GM21360 (cell line): ENCODE data around the gene ZNF143.

ENCODE experiments used
- ATAC-seq: cut with Tn5 transposase; IDR thresholded peaks from one replicate; pipeline ENCODE4 v1.9.1; 2021; ENCODE audit warnings: mild to moderate bottlenecking, moderate library complexity; ENCODE audit not compliant: unreplicated experiment

The ZNF143 gene

DNA sequence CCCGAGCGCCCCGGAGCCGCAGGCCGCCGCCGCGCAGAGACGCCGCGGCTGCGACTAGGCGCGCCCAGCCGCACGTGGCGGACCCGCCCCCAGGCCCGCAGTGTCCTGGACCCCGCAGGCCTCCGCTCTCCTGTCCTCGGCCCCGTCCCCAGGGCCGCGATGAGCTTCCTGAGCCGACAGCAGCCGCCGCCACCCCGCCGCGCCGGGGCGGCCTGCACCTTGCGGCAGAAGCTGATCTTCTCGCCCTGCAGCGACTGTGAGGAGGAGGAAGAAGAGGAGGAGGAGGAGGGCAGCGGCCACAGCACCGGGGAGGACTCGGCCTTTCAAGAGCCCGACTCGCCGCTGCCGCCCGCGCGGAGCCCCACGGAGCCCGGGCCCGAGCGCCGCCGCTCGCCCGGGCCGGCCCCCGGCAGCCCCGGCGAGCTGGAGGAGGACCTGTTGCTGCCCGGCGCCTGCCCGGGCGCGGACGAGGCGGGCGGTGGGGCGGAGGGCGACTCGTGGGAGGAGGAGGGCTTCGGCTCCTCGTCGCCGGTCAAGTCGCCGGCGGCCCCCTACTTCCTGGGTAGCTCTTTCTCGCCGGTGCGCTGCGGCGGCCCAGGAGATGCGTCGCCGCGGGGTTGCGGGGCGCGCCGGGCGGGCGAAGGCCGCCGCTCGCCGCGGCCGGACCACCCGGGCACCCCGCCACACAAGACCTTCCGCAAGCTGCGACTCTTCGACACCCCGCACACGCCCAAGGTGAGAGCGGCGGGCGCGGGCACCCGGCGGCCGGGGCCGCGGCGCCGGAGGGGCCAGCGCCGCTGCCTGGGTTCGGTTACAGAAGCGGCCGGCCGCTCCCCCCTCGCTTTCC is 113.2 kb downstream of the ZNF143 start:
- ATAC-seq, result peak; percentile 6

DNA sequence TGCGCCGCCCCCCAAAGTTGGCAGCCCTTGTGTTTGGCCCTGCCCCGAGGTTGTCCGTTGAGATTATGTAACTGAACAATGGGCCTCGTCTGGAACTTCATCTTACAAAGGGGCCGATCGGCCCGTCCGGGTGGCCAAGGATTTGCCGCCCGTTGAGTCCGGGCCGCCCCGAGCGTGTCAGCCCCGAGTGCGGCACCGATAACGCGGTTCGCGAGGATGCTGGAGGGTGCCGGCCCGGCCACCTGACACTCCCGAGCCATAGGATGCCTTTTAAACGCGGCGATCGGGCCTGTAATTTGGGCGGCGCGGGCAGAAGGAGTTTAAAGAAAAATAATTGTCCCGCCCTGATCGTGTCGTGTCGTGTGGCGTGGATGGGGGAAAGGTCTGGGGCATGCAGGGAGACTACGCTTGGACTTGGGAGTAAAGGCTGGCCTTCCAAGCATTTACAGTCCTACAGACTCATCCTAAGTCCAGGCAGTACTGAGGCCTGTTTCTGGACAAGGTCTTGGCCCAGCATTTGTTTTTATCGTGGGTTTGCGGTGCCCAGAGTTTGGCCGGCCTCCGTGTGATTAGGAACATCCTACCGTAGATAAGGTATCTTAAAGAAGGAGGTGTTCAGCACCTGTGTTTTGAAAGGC is 113.9 kb downstream of the ZNF143 start:
- ATAC-seq, result no peak

DNA sequence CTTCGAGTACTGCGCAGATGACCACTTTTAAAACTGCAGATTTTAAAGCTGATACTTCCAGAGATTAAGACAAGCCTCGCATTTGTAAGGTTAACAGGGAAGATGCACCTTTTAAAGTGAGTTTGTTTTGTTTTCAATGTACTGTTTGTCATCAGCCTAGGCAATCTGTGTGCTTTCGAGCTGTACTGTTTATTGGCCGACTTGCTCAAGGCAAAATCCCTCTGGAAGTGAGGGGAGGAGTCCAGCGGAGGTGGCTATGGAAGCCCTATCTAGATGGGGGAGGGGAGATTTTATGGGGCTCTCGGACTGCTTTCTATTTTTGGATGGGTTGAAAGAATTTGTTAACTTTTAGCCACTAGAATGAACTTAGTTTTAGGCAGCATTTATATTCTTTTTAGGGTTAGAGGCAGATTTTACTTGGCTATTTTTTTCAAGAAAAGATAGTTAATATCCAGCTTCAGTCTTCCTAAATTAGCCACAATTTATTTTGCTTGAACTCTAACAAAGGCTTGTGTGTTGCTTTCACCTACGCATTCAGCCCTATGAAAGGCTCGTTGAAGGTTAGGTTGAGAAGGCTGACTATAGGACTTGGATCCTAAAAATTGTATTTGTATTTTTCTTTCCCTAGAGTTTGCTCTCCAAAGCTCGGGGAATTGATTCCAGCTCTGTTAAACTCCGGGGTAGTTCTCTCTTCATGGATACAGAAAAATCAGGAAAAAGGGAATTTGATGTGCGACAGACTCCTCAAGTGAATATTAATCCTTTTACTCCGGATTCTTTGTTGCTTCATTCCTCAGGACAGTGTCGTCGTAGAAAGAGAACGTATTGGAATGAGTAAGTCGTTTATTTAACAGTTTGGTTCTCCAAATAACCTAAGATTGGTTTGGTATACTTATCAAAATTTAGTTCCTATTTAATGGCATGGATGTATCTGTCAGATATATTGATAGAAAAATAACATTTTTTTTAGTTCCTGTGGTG is 114.7 kb downstream of the ZNF143 start:
- no peak for ATAC-seq

DNA sequence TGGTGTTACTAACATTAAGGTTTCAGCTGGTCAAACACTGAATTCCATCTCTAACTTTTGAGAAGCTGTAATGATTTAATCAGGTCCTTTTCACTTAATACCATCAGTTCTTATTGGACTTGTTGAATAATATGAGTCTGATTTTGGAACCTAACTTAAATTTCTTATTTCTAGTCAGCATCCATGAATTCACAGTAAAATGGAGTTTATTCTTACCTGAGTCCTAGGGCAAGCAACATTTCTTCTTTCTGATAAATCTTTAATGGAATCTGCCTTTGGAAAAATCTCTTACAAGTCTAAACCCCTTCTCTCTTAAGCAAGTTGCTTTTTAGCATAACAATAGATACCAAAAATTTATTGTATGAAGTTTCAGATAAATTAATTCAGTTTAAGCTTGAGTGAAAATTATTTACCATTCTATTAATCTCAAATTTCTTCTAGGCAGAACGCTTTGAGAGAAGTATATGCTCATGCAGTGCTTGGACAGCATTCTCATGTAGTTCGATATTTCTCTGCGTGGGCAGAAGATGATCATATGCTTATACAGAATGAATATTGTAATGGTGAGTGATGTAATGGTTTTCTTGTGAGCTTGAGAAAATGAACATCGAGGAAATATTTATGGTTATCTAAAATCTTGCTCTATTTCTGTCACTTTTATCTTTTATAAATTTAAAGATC is 116.0 kb downstream of the ZNF143 start:
- no peak for ATAC-seq

DNA sequence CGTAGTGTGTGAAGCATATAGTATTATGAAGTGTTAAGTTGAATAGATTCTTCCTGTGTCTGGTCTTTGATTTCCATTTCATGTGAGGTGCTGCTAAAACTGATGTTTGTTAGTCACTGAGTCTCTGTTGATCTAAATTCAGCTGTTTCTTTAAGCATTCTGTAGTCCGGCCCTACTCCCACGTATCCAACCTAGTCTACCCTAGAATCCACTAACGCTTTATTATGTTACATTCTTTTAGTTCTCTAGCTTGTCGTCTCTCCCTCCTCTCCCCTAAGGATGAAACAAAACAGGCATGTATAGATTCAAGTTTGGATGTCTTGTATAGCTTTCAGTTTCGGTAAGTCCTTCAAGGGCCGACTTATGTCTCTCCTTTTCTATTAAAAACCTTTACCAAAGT is 116.7 kb downstream of the ZNF143 start:
- ATAC-seq, result no peak
